OCI-LY7 (cell line): ENCODE measurements around the gene RAB22A. TPM values are rescaled to one million over a fixed set of nuclear protein-coding genes. Genes with fewer than 3 reads are reported as not detected.

Source experiments
- BruUV-seq: library from RNA; stranded (reverse); fragments of 400-500 nt; replicated peaks from 2 replicates; lab custom pipeline; 2021; lab: Mats Ljungman, UMichigan
- CTCF ChIA-PET: fragments of 300-600 bp; sonication (Branson Sonifier 250); formaldehyde crosslinking; loops from one replicate; lab custom pipeline; 2022; ENCODE audit warnings: antibody characterized with exemption; ENCODE audit not compliant: unreplicated experiment; lab: Charles Lee
- POLR2A ChIA-PET: fragments of 300-600 bp; sonication (Branson Sonifier 250); formaldehyde crosslinking; loops from one replicate; lab custom pipeline; 2022; ENCODE audit warnings: antibody characterized with exemption; lab: Charles Lee
- DNase-seq: peaks from one replicate; pipeline ENCODE4 v3.0.0-alpha.2; 2015; ENCODE audit warnings: low spot score
- H2AFZ ChIP-seq: fragments of 200-600 bp; sonication (generic), shearing (Covaris generic); 2 replicates; pipeline ENCODE4 v1.6.1; 2014; ENCODE audit warnings: mild to moderate bottlenecking, antibody characterized with exemption, low read length, moderate library complexity
- H3K27ac ChIP-seq: fragments of 200-600 bp; sonication (generic); 2 replicates; pipeline ENCODE4 v1.5.1; 2014; ENCODE audit warnings: mixed run types, low read depth, mild to moderate bottlenecking, moderate library complexity, low read length, inconsistent platforms; ENCODE audit not compliant: poor library complexity, severe bottlenecking
- H3K36me3 ChIP-seq: fragments of 200-600 bp; sonication (generic); 2 replicates; pipeline ENCODE4 v1.6.1; 2014; ENCODE audit warnings: mild to moderate bottlenecking, antibody characterized with exemption, low read length, moderate library complexity, mixed read lengths; ENCODE audit not compliant: insufficient read depth
- H3K4me1 ChIP-seq: fragments of 200-600 bp; sonication (generic); 2 replicates; pipeline ENCODE4 v1.5.1; 2014; ENCODE audit warnings: mild to moderate bottlenecking, low read length; ENCODE audit not compliant: insufficient read depth, poor library complexity, severe bottlenecking
- H3K4me2 ChIP-seq: fragments of 200-600 bp; sonication (generic); 2 replicates; pipeline ENCODE4 v1.6.1; 2014; ENCODE audit warnings: mild to moderate bottlenecking, low read length
- H3K4me3 ChIP-seq: fragments of 200-600 bp; sonication (generic); 2 replicates; pipeline ENCODE4 v1.5.1; 2014; ENCODE audit warnings: mild to moderate bottlenecking, low read depth, low read length; ENCODE audit not compliant: poor library complexity, severe bottlenecking
- H3K79me2 ChIP-seq: fragments of 200-600 bp; sonication (generic); 2 replicates; pipeline ENCODE4 v1.6.1; 2016; ENCODE audit warnings: low read depth, mild to moderate bottlenecking, low read length, moderate library complexity, mixed read lengths; ENCODE audit not compliant: insufficient read depth
- H3K9me2 ChIP-seq: fragments of 200-600 bp; sonication (generic); 2 replicates; pipeline ENCODE4 v1.6.1; 2016; ENCODE audit warnings: mild to moderate bottlenecking, low read length, mixed read lengths; ENCODE audit not compliant: insufficient read depth
- H3K9me3 ChIP-seq: fragments of 200-600 bp; sonication (generic); 2 replicates; pipeline ENCODE4 v1.6.1; 2014; ENCODE audit warnings: mild to moderate bottlenecking, mixed run types, low read length, mixed read lengths
- H4K20me1 ChIP-seq: fragments of 200-600 bp; sonication (generic); 2 replicates; pipeline ENCODE4 v1.6.1; 2014; ENCODE audit warnings: mild to moderate bottlenecking, antibody characterized with exemption, low read length, moderate library complexity, mixed read lengths; ENCODE audit not compliant: insufficient read depth
- EZH2phosphoT487 ChIP-seq: fragments of 200-600 bp; sonication (generic); IDR thresholded peaks from 2 replicates; pipeline ENCODE4 v1.6.1; 2018; ENCODE audit warnings: low read depth, borderline replicate concordance, mild to moderate bottlenecking, mixed run types, antibody characterized with exemption, low read length, moderate library complexity, mixed read lengths
- intact Hi-C: fragments of 100-400 bp; cut with micrococcal nuclease; formaldehyde crosslinking; loops from one replicate; pipeline ENCODE4 v1.10.0; 2022; ENCODE audit not compliant: unreplicated experiment
- total RNA-seq, 2 experiments: library from RNA; depleted of rRNA in 1 of 2; stranded (reverse); fragments of >200 nt in 1 of 2; shearing (Covaris generic) in 1 of 2; gene quantifications; 2 replicates each; pipeline ENCODE4 v1.2.3, GENCODE V29; 2014 to 2022
- TF ChIP-seq, protein P1 (sequence below): fragments of 200-600 bp; sonication (generic); conservative IDR thresholded peaks from 2 replicates; pipeline ENCODE4 v1.5.1; 2014; ENCODE audit warnings: mild to moderate bottlenecking, antibody characterized with exemption, low read length, moderate library complexity, mixed read lengths

The RAB22A gene
- total RNA-seq, 2 experiments from 2014 or later = 7.0 to 13.4 TPM

DNA sequence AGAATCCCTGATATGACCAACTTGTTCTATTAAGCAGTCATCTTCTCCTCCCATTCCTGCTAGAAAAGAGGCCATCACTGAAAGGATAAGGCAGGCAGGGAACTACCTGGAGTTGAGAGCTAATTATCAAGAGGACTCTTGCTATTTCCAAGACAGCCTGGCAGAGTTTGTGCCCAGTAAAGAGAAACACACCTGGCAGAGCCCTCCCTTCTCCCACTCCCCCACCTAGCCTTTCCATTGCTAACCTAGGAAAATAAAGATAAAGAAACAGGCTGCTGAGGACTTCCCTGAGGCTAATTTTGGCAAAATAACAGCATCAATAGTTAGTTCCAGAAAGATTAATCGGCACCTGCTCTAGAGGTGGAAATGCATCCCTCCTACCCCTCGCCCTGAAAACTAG lies 20.4 kb upstream of the RAB22A start:
- Histone ChIP-seq H3K79me2 (no peaks in the 10 kb centered on the region), H3K36me3 (no peaks in the 10 kb centered on the region), H4K20me1 (no peaks in the 10 kb centered on the region), H3K4me3 (no peak overlapping the region), H3K27ac (no peak overlapping the region), H2AFZ (no peak overlapping the region), H3K9me2 (no peaks in the 10 kb centered on the region), H3K9me3 (no peaks in the 10 kb centered on the region), H3K4me2 (no peak overlapping the region), H3K4me1 (no peaks in the 10 kb centered on the region)
- DNase-seq = no peak
- no TSS peak for BruUV-seq
- intact Hi-C loops = no loop called here
- ChIA-PET CTCF (no interaction called here), POLR2A (interaction anchor here (1.0 kb wide), 1 partner anchor 53 kb away, joined by 3 read pairs; no protein-coding TSS in a partner anchor)
- TF ChIP-seq EZH2phosphoT487 = no peak

DNA sequence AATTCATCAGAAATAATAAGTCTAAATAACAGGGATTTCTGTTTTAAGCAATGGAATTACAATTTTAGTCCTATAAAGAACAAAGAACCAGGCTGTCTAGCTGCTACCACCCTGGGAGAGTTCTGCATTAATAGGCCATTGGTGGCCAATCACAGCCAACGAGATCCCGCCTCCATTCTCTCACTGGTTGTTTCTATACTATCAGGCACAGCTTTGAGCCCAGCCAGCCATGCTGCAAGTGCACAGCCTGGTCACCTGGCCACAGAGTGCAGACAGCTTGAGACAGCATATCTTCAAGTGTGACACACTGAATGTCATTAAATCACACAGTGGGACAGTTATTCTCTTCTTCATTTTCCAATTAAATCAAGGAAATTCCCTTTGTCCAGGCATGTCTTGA lies 16.1 kb upstream of the RAB22A start:
- Histone ChIP-seq H3K79me2 (no peaks in the 10 kb centered on the region), H3K9me2 (no peaks in the 10 kb centered on the region), H3K27ac (no peak overlapping the region), H3K9me3 (no peaks in the 10 kb centered on the region), H3K36me3 (no peaks in the 10 kb centered on the region), H3K4me1 (no peaks in the 10 kb centered on the region), H2AFZ (no peak overlapping the region), H4K20me1 (no peaks in the 10 kb centered on the region), H3K4me2 (no peak overlapping the region), H3K4me3 (no peak overlapping the region)
- DNase-seq = peak; percentile 30
- TF ChIP-seq, protein P1, sequence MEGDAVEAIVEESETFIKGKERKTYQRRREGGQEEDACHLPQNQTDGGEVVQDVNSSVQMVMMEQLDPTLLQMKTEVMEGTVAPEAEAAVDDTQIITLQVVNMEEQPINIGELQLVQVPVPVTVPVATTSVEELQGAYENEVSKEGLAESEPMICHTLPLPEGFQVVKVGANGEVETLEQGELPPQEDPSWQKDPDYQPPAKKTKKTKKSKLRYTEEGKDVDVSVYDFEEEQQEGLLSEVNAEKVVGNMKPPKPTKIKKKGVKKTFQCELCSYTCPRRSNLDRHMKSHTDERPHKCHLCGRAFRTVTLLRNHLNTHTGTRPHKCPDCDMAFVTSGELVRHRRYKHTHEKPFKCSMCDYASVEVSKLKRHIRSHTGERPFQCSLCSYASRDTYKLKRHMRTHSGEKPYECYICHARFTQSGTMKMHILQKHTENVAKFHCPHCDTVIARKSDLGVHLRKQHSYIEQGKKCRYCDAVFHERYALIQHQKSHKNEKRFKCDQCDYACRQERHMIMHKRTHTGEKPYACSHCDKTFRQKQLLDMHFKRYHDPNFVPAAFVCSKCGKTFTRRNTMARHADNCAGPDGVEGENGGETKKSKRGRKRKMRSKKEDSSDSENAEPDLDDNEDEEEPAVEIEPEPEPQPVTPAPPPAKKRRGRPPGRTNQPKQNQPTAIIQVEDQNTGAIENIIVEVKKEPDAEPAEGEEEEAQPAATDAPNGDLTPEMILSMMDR = no peak
- TF ChIP-seq EZH2phosphoT487 = no peak
- intact Hi-C loops = no loop called here
- CTCF ChIA-PET = no interaction called here
- BruUV-seq = no TSS peak
- POLR2A ChIA-PET = interaction anchor here (0.7 kb wide), 1 partner anchor 905 kb away, joined by 3 read pairs; no protein-coding TSS in a partner anchor

DNA sequence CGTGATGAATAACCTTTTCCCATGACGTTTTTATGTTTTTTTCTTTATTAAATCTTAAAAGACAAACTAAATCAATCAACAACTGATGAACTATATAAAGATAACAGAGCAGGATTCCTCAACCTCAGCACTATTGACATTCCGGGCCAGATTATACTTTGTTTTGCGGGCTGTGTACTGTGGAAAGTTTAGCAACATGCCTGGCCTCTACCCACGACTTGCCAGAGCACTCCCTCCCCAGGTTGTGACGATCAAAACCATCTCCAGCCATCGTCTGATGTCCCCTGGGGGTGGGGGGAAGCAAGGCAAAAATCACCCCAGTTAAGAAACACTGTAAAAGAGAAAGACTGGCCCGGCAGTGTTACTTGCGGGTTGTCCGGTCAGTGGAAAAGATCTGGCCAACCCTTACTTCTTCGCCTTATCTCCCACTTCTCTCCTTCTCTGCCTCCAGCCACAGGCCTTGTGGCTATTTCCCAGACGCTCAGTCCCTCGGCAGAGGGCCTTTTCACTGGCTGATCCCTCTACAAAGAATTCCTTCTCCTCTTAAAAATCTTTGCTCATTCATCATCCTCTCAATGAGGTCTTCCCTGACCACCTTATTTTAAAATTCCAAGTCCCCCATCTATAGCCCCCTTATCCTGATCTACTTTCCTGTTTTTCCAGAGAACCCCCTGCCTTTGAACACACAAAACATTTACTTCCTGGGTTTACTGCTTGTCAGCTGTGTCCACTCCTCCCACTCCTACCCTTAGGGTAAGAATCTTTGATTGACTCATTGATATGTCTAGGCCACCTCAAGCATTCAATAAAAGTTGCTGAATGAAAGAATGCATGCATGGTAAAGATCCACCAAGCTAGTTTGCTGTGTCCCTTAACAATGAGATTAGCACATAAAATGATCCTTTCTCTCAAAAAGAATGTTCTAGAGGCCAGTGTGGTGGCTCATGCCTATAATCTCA lies 14.7 kb upstream of the RAB22A start:
- no peaks in the 10 kb centered on the region for H3K79me2 ChIP-seq
- POLR2A ChIA-PET = interaction anchor here (0.7 kb wide), 1 partner anchor 673 kb away, joined by 6 read pairs; no protein-coding TSS in a partner anchor
- no TSS peak for BruUV-seq
- no peak for DNase-seq
- no peak overlapping the region for H3K27ac ChIP-seq
- no peak overlapping the region for H2AFZ ChIP-seq
- no peaks in the 10 kb centered on the region for H4K20me1 ChIP-seq
- H3K9me3 ChIP-seq = no peaks in the 10 kb centered on the region
- H3K9me2 ChIP-seq = no peaks in the 10 kb centered on the region
- CTCF ChIA-PET = no interaction called here
- TF ChIP-seq EZH2phosphoT487 = no peak
- TF ChIP-seq, protein P1 = no peak
- no peak overlapping the region for H3K4me3 ChIP-seq
- no peaks in the 10 kb centered on the region for H3K4me1 ChIP-seq
- intact Hi-C loops = no loop called here
- H3K4me2 ChIP-seq = no peak overlapping the region
- no peaks in the 10 kb centered on the region for H3K36me3 ChIP-seq
